IMR-90 (cell line): ENCODE data around the gene ROBO4. TPM values are rescaled to one million over a fixed set of nuclear protein-coding genes. Genes with fewer than 3 reads are reported as not detected.
A peak's percentile ranks its signal among the peaks of the same experiment; 100 is the strongest.

Source experiments
- ATAC-seq: fragments of 200-7000 bp; cut with Tn5 transposase; 2 replicates; pipeline ENCODE4 v1.9.1; 2020; ENCODE audit warnings: low read depth, mild to moderate bottlenecking, moderate library complexity
- BruUV-seq: library from RNA; stranded (reverse); fragments of 400-500 nt; replicated peaks from 2 replicates; lab custom pipeline; 2021; lab: Mats Ljungman, UMichigan
- CTCF ChIA-PET: fragments of 300-600 bp; formaldehyde crosslinking; extraction: SDS; loops from one replicate; lab custom pipeline; 2021; ENCODE audit warnings: antibody characterized with exemption; lab: Yijun Ruan, JAX
- POLR2A ChIA-PET: fragments of 300-600 bp; sonication (Branson Sonifier 250); formaldehyde crosslinking; loops from one replicate; lab custom pipeline; 2022; ENCODE audit warnings: antibody characterized with exemption; ENCODE audit not compliant: unreplicated experiment; lab: Charles Lee
- DNase-seq: peaks from one replicate; pipeline ENCODE4 v3.0.0; 2013
- H2AFZ ChIP-seq: replicated peaks from 2 replicates; pipeline ENCODE3; 2013; ENCODE audit warnings: low read length, mild to moderate bottlenecking; ENCODE audit not compliant: poor library complexity
- H2AK5ac ChIP-seq: 2 replicates; pipeline ENCODE4 v1.6.1; 2013; ENCODE audit warnings: low read depth, low read length, inconsistent platforms
- H2AK9ac ChIP-seq: replicated peaks from 2 replicates; pipeline ENCODE3; 2013; ENCODE audit warnings: mild to moderate bottlenecking, low read depth, low read length, moderate library complexity; ENCODE audit not compliant: poor library complexity
- H2BK120ac ChIP-seq: 2 replicates; pipeline ENCODE4 v1.6.1; 2013; ENCODE audit warnings: low read depth, low read length, inconsistent platforms
- H2BK15ac ChIP-seq: 3 replicates; pipeline ENCODE4 v1.6.1; 2013; ENCODE audit warnings: low read depth, low read length, inconsistent platforms
- H2BK20ac ChIP-seq: 2 replicates; pipeline ENCODE4 v1.6.1; 2013; ENCODE audit warnings: low read depth, mild to moderate bottlenecking, inconsistent platforms, low read length, moderate library complexity
- H2BK5ac ChIP-seq: 2 replicates; pipeline ENCODE4 v1.6.1; 2013; ENCODE audit warnings: mild to moderate bottlenecking, low read depth, low read length, inconsistent platforms; ENCODE audit not compliant: poor library complexity, severe bottlenecking
- H3K14ac ChIP-seq: replicated peaks from 2 replicates; pipeline ENCODE4 v1.6.1; 2013; ENCODE audit warnings: low read depth, low read length, inconsistent platforms
- H3K18ac ChIP-seq: 2 replicates; pipeline ENCODE4 v1.6.1; 2013; ENCODE audit warnings: low read depth, low read length, control low read depth
- H3K23ac ChIP-seq: 2 replicates; pipeline ENCODE4 v1.6.1; 2013; ENCODE audit warnings: low read depth, low read length, inconsistent platforms
- H3K27ac ChIP-seq: 2 replicates; pipeline ENCODE4 v1.5.1; 2013; ENCODE audit warnings: mild to moderate bottlenecking, control low read depth, low read length; ENCODE audit not compliant: insufficient read depth
- H3K27me3 ChIP-seq: 2 replicates; pipeline ENCODE4 v1.6.1; 2013; ENCODE audit warnings: low read length; ENCODE audit not compliant: control insufficient read depth, insufficient read depth
- H3K36me3 ChIP-seq: 2 replicates; pipeline ENCODE4 v1.6.1; 2013; ENCODE audit warnings: low read length, mixed read lengths; ENCODE audit not compliant: control insufficient read depth, insufficient read depth
- H3K4ac ChIP-seq: 2 replicates; pipeline ENCODE4 v1.6.1; 2013; ENCODE audit warnings: low read depth, low read length, inconsistent platforms
- H3K4me1 ChIP-seq: 2 replicates; pipeline ENCODE4 v1.6.1; 2013; ENCODE audit warnings: low read length, mixed read lengths; ENCODE audit not compliant: control insufficient read depth, insufficient read depth
- H3K4me2 ChIP-seq: 2 replicates; pipeline ENCODE4 v1.6.1; 2013; ENCODE audit warnings: low read depth, mild to moderate bottlenecking, control low read depth, low read length, moderate library complexity
- H3K4me3 ChIP-seq: 2 replicates; pipeline ENCODE4 v1.5.1; 2013; ENCODE audit warnings: low read depth, mild to moderate bottlenecking, control low read depth, low read length, moderate library complexity; ENCODE audit not compliant: insufficient read depth
- H3K56ac ChIP-seq: 2 replicates; pipeline ENCODE4 v1.6.1; 2013; ENCODE audit warnings: low read length, inconsistent platforms; ENCODE audit not compliant: insufficient read depth; ENCODE audit errors: extremely low read depth
- H3K79me1 ChIP-seq, 2 experiments: 2 replicates each; pipeline ENCODE4 v1.6.1; 2013; ENCODE audit warnings: low read length in 2 of 2, inconsistent platforms in 1 of 2, low read depth in 1 of 2
- H3K9ac ChIP-seq: 2 replicates; pipeline ENCODE4 v1.6.1; 2013; ENCODE audit warnings: low read depth, low read length, control low read depth
- H3K9me1 ChIP-seq: 2 replicates; pipeline ENCODE4 v1.6.1; 2013; ENCODE audit warnings: low read length, inconsistent platforms; ENCODE audit not compliant: insufficient read depth
- H3K9me3 ChIP-seq: 2 replicates; pipeline ENCODE4 v1.6.1; 2013; ENCODE audit warnings: low read length; ENCODE audit not compliant: control insufficient read depth, insufficient read depth
- H4K20me1 ChIP-seq: 2 replicates; pipeline ENCODE4 v1.6.1; 2013; ENCODE audit warnings: low read length, inconsistent platforms; ENCODE audit not compliant: insufficient read depth
- H4K5ac ChIP-seq: 2 replicates; pipeline ENCODE4 v1.6.1; 2013; ENCODE audit warnings: mild to moderate bottlenecking, low read depth, low read length, control low read depth
- H4K8ac ChIP-seq, 2 experiments: 2 replicates each; pipeline ENCODE4 v1.6.1; 2013; ENCODE audit warnings: low read depth in 2 of 2, low read length in 2 of 2, control low read depth in 1 of 2, inconsistent platforms in 1 of 2
- H4K91ac ChIP-seq: 2 replicates; pipeline ENCODE4 v1.6.1; 2013; ENCODE audit warnings: low read depth, low read length, inconsistent platforms; ENCODE audit not compliant: insufficient read depth
- BHLHE40 ChIP-seq: fragments of 150-350 bp; IDR thresholded peaks from 2 replicates; pipeline ENCODE4 v1.6.1; 2016; ENCODE audit warnings: mild to moderate bottlenecking, low read depth, low read length
- CEBPB ChIP-seq: IDR thresholded peaks from 2 replicates; pipeline ENCODE4 v1.6.1; 2012; ENCODE audit warnings: low read depth, low read length, improper control_type of control experiment
- CHD1 ChIP-seq: IDR thresholded peaks from 2 replicates; pipeline ENCODE4 v1.6.1; 2012; ENCODE audit warnings: low read depth, low read length, improper control_type of control experiment
- CTCF ChIP-seq: conservative IDR thresholded peaks from 2 replicates; pipeline ENCODE4 v1.5.1; 2012; ENCODE audit warnings: mild to moderate bottlenecking, low read depth, low read length, improper control_type of control experiment
- ELK1 ChIP-seq: fragments of 150-350 bp; IDR thresholded peaks from 2 replicates; pipeline ENCODE4 v1.6.1; 2016; ENCODE audit warnings: low read depth, mild to moderate bottlenecking, low read length, moderate library complexity, borderline replicate concordance
- FOS ChIP-seq: fragments of 150-350 bp; IDR thresholded peaks from 2 replicates; pipeline ENCODE4 v1.6.1; 2016; ENCODE audit warnings: low read depth, low read length
- MAFK ChIP-seq: IDR thresholded peaks from 2 replicates; pipeline ENCODE4 v1.6.1; 2012; ENCODE audit warnings: low read depth, low read length, improper control_type of control experiment
- MAZ ChIP-seq: IDR thresholded peaks from 2 replicates; pipeline ENCODE4 v1.6.1; 2012; ENCODE audit warnings: low read depth, mild to moderate bottlenecking, low read length, improper control_type of control experiment, moderate library complexity, borderline replicate concordance
- MXI1 ChIP-seq: IDR thresholded peaks from 2 replicates; pipeline ENCODE4 v1.6.1; 2012; ENCODE audit warnings: low read depth, mild to moderate bottlenecking, low read length, moderate library complexity, borderline replicate concordance
- NFE2L2 ChIP-seq: fragments of 150-350 bp; IDR thresholded peaks from 2 replicates; pipeline ENCODE4 v1.6.1; 2016; ENCODE audit warnings: low read depth, mild to moderate bottlenecking, low read length
- POLR2A ChIP-seq: IDR thresholded peaks from 2 replicates; pipeline ENCODE4 v1.6.1; 2012; ENCODE audit warnings: mild to moderate bottlenecking, low read depth, low read length
- RAD21 ChIP-seq: IDR thresholded peaks from 2 replicates; pipeline ENCODE4 v1.6.1; 2012; ENCODE audit warnings: low read length, improper control_type of control experiment
- RCOR1 ChIP-seq: IDR thresholded peaks from 2 replicates; pipeline ENCODE4 v1.6.1; 2012; ENCODE audit warnings: mild to moderate bottlenecking, low read length, improper control_type of control experiment; ENCODE audit not compliant: insufficient replicate concordance
- RFX5 ChIP-seq: IDR thresholded peaks from 2 replicates; pipeline ENCODE4 v1.8.0; 2012; ENCODE audit warnings: low read depth, mild to moderate bottlenecking, low read length, moderate library complexity
- SMC3 ChIP-seq: fragments of 150-350 bp; IDR thresholded peaks from 2 replicates; pipeline ENCODE4 v1.6.1; 2016; ENCODE audit warnings: low read depth, mild to moderate bottlenecking, antibody characterized with exemption, low read length, moderate library complexity
- USF2 ChIP-seq: fragments of 150-350 bp; IDR thresholded peaks from 2 replicates; pipeline ENCODE4 v1.6.1; 2017; ENCODE audit warnings: mild to moderate bottlenecking, antibody characterized with exemption, low read length, low read depth
- dilution Hi-C: fragments of 300-500 bp; cut with HindIII; formaldehyde crosslinking; loops from one replicate; pipeline ENCODE4 v1.14.3; 2018; ENCODE audit warnings: low sequenced_read_pairs; ENCODE audit not compliant: unreplicated experiment
- in situ Hi-C: fragments of 300-500 bp; cut with MboI; formaldehyde crosslinking; loops from 3 replicates; pipeline ENCODE4 v1.14.3; 2019; ENCODE audit warnings: low sequenced_read_pairs, inconsistent platforms, mixed read lengths
- intact Hi-C: fragments of 100-400 bp; cut with micrococcal nuclease; formaldehyde crosslinking; loops from 2 replicates; pipeline ENCODE4 v1.10.0; 2022
- polyA plus RNA-seq, 3 experiments: library from polyadenylated mRNA; depleted of rRNA; stranded (reverse); fragments of >200 nt; gene quantifications; 2 replicates each; pipeline ENCODE4 v1.2.3, GENCODE V29; 2012; ENCODE audit warnings: low replicate concordance in 1 of 3
- total RNA-seq: library from RNA; depleted of rRNA; stranded (reverse); fragments of >200 nt; gene quantifications from 2 replicates; pipeline ENCODE4 v1.2.3, GENCODE V29; 2012

ROBO4 gene
- total and polyA plus RNA-seq, 2 of the 4 experiments (the other 2 are of a cell fraction), result 0.72 to 0.82 TPM

DNA sequence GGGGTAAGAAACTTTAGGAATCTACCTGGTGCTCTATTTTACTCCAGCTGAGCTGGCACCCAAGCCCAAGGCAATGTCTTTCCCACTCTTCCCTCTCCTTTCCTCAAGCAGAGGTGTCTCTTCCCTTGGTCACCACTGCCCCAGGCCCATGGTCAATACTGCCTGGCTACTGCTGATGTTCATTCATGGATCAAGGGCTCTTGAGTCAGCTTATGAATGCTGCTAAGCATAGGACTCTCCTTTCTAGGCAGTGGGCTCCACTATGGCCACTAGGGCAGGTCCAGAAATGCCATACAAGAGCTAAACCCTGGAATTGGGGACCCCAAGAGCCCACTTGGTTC, 18.7 kb upstream of the ROBO4 start:
- Histone ChIP-seq H3K36me3 (no peaks in the 10 kb centered on the region), H4K20me1 (no peaks in the 10 kb centered on the region), H2BK5ac (peak overlapping the region; percentile 35), H2AK9ac (no peak overlapping the region), H3K9me1 (peaks cover 24% of the 10 kb centered on the region; the same call in 1 of the 2 replicates), H4K91ac (peak overlapping the region; percentile 40; the same call in 1 of the 2 replicates), H4K8ac (peak overlapping the region in 1 of 2 experiments; percentile 86; a peak in 2 of 4 replicates), H3K27me3 (no peaks in the 10 kb centered on the region), H2BK15ac (peak overlapping the region; percentile 47; the same call in 1 of the 3 replicates), H3K4ac (peak overlapping the region; percentile 87), H2BK20ac (peak overlapping the region; percentile 73), H3K4me3 (no peak overlapping the region), H2AK5ac (peak overlapping the region; percentile 95), H3K4me2 (no peak overlapping the region), H3K56ac (no peak overlapping the region), H3K9ac (no peak overlapping the region), H3K27ac (no peak overlapping the region), H3K9me3 (peaks cover 4% of the 10 kb centered on the region; the same call in 1 of the 2 replicates), H3K18ac (no peak overlapping the region), H3K14ac (peak overlapping the region; percentile 74; the same call in 1 of the 2 replicates), H3K79me1 (peaks cover 0 to 3% of the 10 kb centered on the region in 2 experiments; a peak in 1 of 4 replicates), H2AFZ (no peak overlapping the region), H4K5ac (no peak overlapping the region), H3K4me1 (peaks cover 6% of the 10 kb centered on the region), H2BK120ac (peak overlapping the region; percentile 86), H3K23ac (no peak overlapping the region; the same call in 1 of the 2 replicates)
- POLR2A ChIA-PET, result no interaction called here
- BruUV-seq, result no TSS peak
- intact Hi-C loops, result no loop called here
- CTCF ChIA-PET, result interaction anchor here (0.9 to 1.2 kb wide), 2 partner anchors 11 to 13 kb away, joined by 3 read pairs; no protein-coding TSS in a partner anchor
- ATAC-seq (no peak), DNase-seq (no peak)
- TF ChIP-seq ELK1 (no peak), CTCF (no peak), CEBPB (no peak), POLR2A (no peak), NFE2L2 (no peak), SMC3 (no peak), MXI1 (no peak), MAZ (no peak), RCOR1 (no peak), USF2 (no peak), BHLHE40 (no peak), CHD1 (no peak), RAD21 (no peak), RFX5 (no peak), FOS (no peak), MAFK (no peak)
- dilution Hi-C loops, result no loop called here
- in situ Hi-C loops, result no loop called here
